ENCODE results near the gene FKBP14. TPM values are rescaled to one million over a fixed set of nuclear protein-coding genes. Genes with fewer than 3 reads are reported as not detected.

The FKBP14 gene
- total RNA-seq, 1 experiment from 2014 or later: 11.5 TPM

GRCh38 chr7:30027740-30028215 is 1.3 kb upstream of the FKBP14 start:
- H2BK15ac ChIP-seq (ENCODE audit: low read depth, low read length): no peak overlapping the region
- WGBS (ENCODE audit: extremely low coverage, insufficient read length, low lambda C conversion rate): no CpG with 5 or more reads among the region's 9 CpGs
- no peaks in the 10 kb centered on the region for H3K9me3 Mint-ChIP-seq
- H3K27me3 Mint-ChIP-seq (ENCODE audit: low read depth): no peaks in the 10 kb centered on the region
- no peak overlapping the region for H2BK120ac ChIP-seq (ENCODE audit: low read depth, low read length, poor library complexity, severe bottlenecking)
- H3K4me2 ChIP-seq (ENCODE audit: insufficient read depth, insufficient read length, low read length): peak overlapping the region; percentile 93
- H2AFZ ChIP-seq (ENCODE audit: low read length): no peak overlapping the region
- no peaks in the 10 kb centered on the region for H4K20me1 ChIP-seq (ENCODE audit: control insufficient read depth, insufficient read depth, insufficient read length)
- no peak overlapping the region for H3K23ac ChIP-seq (ENCODE audit: insufficient read length, low read depth, low read length)
- H3K56ac ChIP-seq (ENCODE audit: insufficient read length, low read depth, low read length): no peak overlapping the region
- no peaks in the 10 kb centered on the region for H3K27me3 ChIP-seq (ENCODE audit: insufficient read depth, low read length)
- H3K79me1 ChIP-seq (ENCODE audit: insufficient read depth, low read depth, low read length, poor library complexity, severe bottlenecking): peaks cover 11% of the 10 kb centered on the region
- H4K91ac ChIP-seq (ENCODE audit: insufficient read length, low read depth, low read length): no peak overlapping the region
- H3K79me2 ChIP-seq (ENCODE audit: insufficient read depth, low read length): peaks cover 23% of the 10 kb centered on the region; the same call in 1 of the 2 replicates
- no peak overlapping the region for H3T11ph ChIP-seq (ENCODE audit: low read length)
- no peak overlapping the region for H3K4ac ChIP-seq (ENCODE audit: low read depth, low read length)
- H4K8ac ChIP-seq (replicated peaks; ENCODE audit: insufficient read length, low read depth, low read length): no peak overlapping the region
- no peak overlapping the region for H4K5ac ChIP-seq (ENCODE audit: insufficient read length, low read depth, low read length)
- H3K27ac Mint-ChIP-seq: peak overlapping the region; percentile 38 to 88 (median 56); a peak in 6 of 7 replicates
- no peak overlapping the region for H3K27ac ChIP-seq (ENCODE audit: insufficient read length, low read depth, low read length)
- H2BK12ac ChIP-seq (ENCODE audit: insufficient read length, low read depth, low read length): no peak overlapping the region
- H3K4me3 Mint-ChIP-seq: no peak overlapping the region; a peak in 3 of 5 replicates
- no peak for DNase-seq
- TF ChIP-seq, protein P1, sequence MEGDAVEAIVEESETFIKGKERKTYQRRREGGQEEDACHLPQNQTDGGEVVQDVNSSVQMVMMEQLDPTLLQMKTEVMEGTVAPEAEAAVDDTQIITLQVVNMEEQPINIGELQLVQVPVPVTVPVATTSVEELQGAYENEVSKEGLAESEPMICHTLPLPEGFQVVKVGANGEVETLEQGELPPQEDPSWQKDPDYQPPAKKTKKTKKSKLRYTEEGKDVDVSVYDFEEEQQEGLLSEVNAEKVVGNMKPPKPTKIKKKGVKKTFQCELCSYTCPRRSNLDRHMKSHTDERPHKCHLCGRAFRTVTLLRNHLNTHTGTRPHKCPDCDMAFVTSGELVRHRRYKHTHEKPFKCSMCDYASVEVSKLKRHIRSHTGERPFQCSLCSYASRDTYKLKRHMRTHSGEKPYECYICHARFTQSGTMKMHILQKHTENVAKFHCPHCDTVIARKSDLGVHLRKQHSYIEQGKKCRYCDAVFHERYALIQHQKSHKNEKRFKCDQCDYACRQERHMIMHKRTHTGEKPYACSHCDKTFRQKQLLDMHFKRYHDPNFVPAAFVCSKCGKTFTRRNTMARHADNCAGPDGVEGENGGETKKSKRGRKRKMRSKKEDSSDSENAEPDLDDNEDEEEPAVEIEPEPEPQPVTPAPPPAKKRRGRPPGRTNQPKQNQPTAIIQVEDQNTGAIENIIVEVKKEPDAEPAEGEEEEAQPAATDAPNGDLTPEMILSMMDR (conservative IDR thresholded peaks at IDR 0.05): no peak
- H3K36me3 Mint-ChIP-seq (ENCODE audit: insufficient read depth in 1 of 3, low read depth in 3 of 3): peaks cover 0 to 6% (median 2%) of the 10 kb centered on the region in 3 experiments; a peak in 4 of 7 replicates
- H3K14ac ChIP-seq (ENCODE audit: insufficient read depth, low read length): no peak overlapping the region
- H3K23me2 ChIP-seq (ENCODE audit: insufficient read length, low read depth, low read length, poor library complexity, severe bottlenecking): peaks cover 10% of the 10 kb centered on the region
- no peak overlapping the region for H2AK5ac ChIP-seq (ENCODE audit: insufficient read length, low read length)
- H3K4me1 Mint-ChIP-seq: peaks cover 25 to 27% of the 10 kb centered on the region in 2 experiments
- H2BK5ac ChIP-seq (ENCODE audit: insufficient read length, low read length): no peak overlapping the region
- H2BK20ac ChIP-seq (ENCODE audit: low read depth, low read length, poor library complexity, severe bottlenecking): no peak overlapping the region
- H3K9me3 ChIP-seq (ENCODE audit: control insufficient read depth, low read depth, low read length): no peaks in the 10 kb centered on the region
- no peak overlapping the region for H3K18ac ChIP-seq (ENCODE audit: insufficient read length, low read depth, low read length)
- peak overlapping the region; percentile 34 for H3K9ac ChIP-seq (ENCODE audit: extremely low read depth, insufficient read length, low read length)
- peaks cover 4% of the 10 kb centered on the region; the same call in 1 of the 2 replicates for H3K4me1 ChIP-seq (ENCODE audit: insufficient read depth, low read length)

Measured in H9 (cell line).